Stromal cell of bone marrow (primary cell): ENCODE measurements around the gene HOXD4.

ENCODE experiments used
- DNase-seq: peaks from one replicate; pipeline ENCODE4 v3.0.0-alpha.2; 2012; ENCODE audit warnings: low read depth

The HOXD4 gene

DNA sequence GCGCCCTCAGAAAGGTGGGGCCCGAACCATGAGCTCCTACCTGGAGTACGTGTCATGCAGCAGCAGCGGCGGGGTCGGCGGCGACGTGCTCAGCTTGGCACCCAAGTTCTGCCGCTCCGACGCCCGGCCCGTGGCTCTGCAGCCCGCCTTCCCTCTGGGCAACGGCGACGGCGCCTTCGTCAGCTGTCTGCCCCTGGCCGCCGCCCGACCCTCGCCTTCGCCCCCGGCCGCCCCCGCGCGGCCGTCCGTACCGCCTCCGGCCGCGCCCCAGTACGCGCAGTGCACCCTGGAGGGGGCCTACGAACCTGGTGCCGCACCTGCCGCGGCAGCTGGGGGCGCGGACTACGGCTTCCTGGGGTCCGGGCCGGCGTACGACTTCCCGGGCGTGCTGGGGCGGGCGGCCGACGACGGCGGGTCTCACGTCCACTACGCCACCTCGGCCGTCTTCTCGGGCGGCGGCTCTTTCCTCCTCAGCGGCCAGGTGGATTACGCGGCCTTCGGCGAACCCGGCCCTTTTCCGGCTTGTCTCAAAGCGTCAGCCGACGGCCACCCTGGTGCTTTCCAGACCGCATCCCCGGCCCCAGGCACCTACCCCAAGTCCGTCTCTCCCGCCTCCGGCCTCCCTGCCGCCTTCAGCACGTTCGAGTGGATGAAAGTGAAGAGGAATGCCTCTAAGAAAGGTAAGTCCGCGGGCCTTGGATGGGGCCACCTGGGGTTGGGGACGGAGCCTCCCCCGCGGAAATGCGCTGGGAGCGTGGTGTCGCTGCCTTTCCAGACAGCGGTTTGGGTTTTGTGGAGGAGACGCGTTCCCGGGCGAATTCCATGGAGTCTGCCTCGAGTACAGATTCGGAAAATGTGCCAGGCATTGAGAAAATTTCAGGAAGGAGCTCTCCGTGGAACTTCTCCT, 37.7 kb downstream of the HOXD4 start:
- no peak for DNase-seq

DNA sequence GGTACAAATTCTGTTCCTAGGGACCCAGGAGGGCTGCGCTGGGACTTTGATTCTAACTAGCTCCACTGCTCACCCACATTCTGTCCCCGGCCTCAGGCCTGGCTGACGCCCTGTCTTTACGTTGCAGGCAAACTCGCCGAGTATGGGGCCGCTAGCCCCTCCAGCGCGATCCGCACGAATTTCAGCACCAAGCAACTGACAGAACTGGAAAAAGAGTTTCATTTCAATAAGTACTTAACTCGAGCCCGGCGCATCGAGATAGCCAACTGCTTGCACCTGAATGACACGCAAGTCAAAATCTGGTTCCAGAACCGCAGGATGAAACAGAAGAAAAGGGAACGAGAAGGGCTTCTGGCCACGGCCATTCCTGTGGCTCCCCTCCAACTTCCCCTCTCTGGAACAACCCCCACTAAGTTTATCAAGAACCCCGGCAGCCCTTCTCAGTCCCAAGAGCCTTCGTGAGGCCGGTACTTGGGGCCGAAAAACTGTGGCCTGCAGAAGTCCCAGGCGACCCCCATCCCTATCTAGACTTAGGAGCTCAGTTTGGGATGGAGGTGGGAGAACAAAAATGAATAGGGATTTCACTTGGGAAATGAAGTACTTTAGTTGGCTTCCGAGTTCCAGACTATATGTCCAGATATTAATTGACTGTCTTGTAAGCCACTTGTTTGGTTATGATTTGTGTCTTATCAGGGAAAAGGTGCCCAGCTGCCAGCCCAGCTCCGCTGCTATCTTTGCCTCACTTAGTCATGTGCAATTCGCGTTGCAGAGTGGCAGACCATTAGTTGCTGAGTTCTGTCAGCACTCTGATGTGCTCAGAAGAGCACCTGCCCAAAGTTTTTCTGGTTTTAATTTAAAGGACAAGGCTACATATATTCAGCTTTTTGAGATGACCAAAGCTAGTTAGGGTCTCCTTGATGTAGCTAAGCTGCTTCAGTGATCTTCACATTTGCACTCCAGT, 38.6 kb downstream of the HOXD4 start:
- DNase-seq, result no peak

- DNase-seq, result no peak
Measured at GRCh38 chr2:176192351-176192750, 41.0 kb downstream of the HOXD4 start.

- DNase-seq, result no peak
Measured at GRCh38 chr2:176193048-176193447, 41.7 kb downstream of the HOXD4 start.

DNA sequence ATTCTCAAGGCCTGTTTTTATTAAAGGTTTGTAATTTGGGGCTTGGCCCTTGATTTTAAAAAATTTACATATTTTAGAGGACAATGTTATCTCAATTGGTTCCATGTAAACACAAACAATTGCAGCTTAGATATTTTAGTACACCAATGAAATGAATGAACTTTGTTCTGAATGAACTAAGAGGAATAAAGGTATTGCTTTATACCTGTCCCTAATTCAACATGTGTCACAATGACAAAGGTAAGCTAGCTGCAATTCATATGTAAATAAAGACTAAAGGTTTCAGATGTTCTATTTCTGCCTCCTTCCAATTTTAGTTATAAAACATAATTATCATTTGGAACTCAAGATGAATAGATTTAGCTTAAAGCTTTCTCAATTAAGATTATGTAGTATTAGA, 48.6 kb downstream of the HOXD4 start:
- DNase-seq, result no peak

- DNase-seq, result no peak
Measured at GRCh38 chr2:176200971-176201370, 49.6 kb downstream of the HOXD4 start.

DNA sequence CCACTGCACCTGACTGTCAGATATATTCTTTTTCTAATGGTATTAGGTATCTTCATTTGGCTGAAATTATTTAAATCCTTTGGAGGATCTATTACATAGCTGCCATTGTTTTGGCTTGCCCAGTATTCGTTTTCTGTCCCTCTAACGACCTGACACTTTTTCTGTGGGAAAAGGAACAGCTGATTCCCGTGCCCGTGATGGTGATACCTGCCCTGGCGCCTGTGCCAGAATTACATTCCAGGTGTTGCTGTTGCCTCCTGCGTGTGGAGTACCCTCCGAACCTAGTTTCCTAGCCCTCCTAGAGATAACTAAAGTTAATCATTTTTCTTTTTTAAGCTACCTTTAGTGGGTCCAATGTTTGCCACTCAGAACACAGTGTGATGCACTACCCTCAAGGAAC, 51.1 kb downstream of the HOXD4 start:
- no peak for DNase-seq
